IMR-90 (cell line): ENCODE results near the gene RHOBTB1.

Source experiments
- BHLHE40 ChIP-seq: fragments of 150-350 bp; IDR thresholded peaks from 2 replicates; pipeline ENCODE4 v1.6.1; 2016; ENCODE audit warnings: mild to moderate bottlenecking, low read depth, low read length
- CEBPB ChIP-seq: IDR thresholded peaks from 2 replicates; pipeline ENCODE4 v1.6.1; 2012; ENCODE audit warnings: low read depth, low read length, improper control_type of control experiment
- MXI1 ChIP-seq: IDR thresholded peaks from 2 replicates; pipeline ENCODE4 v1.6.1; 2012; ENCODE audit warnings: low read depth, mild to moderate bottlenecking, low read length, moderate library complexity, borderline replicate concordance
- POLR2A ChIP-seq: IDR thresholded peaks from 2 replicates; pipeline ENCODE4 v1.6.1; 2012; ENCODE audit warnings: mild to moderate bottlenecking, low read depth, low read length
- RAD21 ChIP-seq: IDR thresholded peaks from 2 replicates; pipeline ENCODE4 v1.6.1; 2012; ENCODE audit warnings: low read length, improper control_type of control experiment
- TF ChIP-seq, protein P1 (sequence below): conservative IDR thresholded peaks from 2 replicates; pipeline ENCODE4 v1.5.1; 2012; ENCODE audit warnings: mild to moderate bottlenecking, low read depth, low read length, improper control_type of control experiment
- TF ChIP-seq, protein P2 (sequence below): fragments of 150-350 bp; IDR thresholded peaks from 2 replicates; pipeline ENCODE4 v1.6.1; 2017; ENCODE audit warnings: mild to moderate bottlenecking, antibody characterized with exemption, low read length, low read depth

DNA sequence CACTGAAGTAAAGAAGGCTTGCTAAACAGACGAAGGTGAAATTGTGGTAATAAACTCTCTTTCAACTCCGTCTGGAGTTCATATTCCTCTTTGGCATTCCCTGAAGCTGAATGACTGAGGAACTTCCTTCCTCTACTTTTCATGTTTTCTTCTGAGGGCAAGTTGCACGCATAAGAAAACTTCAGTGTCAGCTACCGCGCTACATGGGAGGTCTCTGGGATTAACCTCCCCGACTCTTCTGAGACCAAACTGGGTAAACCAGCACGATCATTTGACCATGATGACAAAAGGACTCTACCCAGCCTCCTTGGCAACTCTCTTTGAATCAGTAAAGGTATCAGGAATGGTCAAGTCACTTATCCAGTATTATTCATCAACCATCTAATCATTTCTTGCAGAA is 44.7 kb downstream of the RHOBTB1 start:
- TF ChIP-seq, protein P1, sequence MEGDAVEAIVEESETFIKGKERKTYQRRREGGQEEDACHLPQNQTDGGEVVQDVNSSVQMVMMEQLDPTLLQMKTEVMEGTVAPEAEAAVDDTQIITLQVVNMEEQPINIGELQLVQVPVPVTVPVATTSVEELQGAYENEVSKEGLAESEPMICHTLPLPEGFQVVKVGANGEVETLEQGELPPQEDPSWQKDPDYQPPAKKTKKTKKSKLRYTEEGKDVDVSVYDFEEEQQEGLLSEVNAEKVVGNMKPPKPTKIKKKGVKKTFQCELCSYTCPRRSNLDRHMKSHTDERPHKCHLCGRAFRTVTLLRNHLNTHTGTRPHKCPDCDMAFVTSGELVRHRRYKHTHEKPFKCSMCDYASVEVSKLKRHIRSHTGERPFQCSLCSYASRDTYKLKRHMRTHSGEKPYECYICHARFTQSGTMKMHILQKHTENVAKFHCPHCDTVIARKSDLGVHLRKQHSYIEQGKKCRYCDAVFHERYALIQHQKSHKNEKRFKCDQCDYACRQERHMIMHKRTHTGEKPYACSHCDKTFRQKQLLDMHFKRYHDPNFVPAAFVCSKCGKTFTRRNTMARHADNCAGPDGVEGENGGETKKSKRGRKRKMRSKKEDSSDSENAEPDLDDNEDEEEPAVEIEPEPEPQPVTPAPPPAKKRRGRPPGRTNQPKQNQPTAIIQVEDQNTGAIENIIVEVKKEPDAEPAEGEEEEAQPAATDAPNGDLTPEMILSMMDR, result no peak
- TF ChIP-seq BHLHE40, result no peak
- TF ChIP-seq POLR2A, result no peak
- no peak for TF ChIP-seq MXI1
- TF ChIP-seq CEBPB, result no peak
- no peak for TF ChIP-seq RAD21
- TF ChIP-seq, protein P2, sequence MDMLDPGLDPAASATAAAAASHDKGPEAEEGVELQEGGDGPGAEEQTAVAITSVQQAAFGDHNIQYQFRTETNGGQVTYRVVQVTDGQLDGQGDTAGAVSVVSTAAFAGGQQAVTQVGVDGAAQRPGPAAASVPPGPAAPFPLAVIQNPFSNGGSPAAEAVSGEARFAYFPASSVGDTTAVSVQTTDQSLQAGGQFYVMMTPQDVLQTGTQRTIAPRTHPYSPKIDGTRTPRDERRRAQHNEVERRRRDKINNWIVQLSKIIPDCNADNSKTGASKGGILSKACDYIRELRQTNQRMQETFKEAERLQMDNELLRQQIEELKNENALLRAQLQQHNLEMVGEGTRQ, result no peak
